ENCODE measurements around the gene DUSP2.

The DUSP2 gene

GRCh38 chr2:96145036-96145847 is at the start of gene DUSP2:
Gene DUSP2, minus strand, starts transcription at chr2:96145440. Its CDS starts 86 bp downstream, at chr2:96145354.
- peak; percentile 92 for DNase-seq

GRCh38 chr2:96191937-96192670 is 46.9 kb upstream of the DUSP2 start:
- no peak for DNase-seq

- DNase-seq, result no peak
Observed at GRCh38 chr2:96188821-96189526, 43.7 kb upstream of the DUSP2 start.

- DNase-seq, result no peak
Observed at GRCh38 chr2:96186562-96186961, 41.3 kb upstream of the DUSP2 start.

- DNase-seq, result no peak
Observed at GRCh38 chr2:96185516-96185915, 40.3 kb upstream of the DUSP2 start.

- no peak for DNase-seq
Observed at GRCh38 chr2:96184989-96185388, 39.7 kb upstream of the DUSP2 start.

GRCh38 chr2:96184188-96184587 is 38.9 kb upstream of the DUSP2 start:
- no peak for DNase-seq

GRCh38 chr2:96181529-96181928 is 36.3 kb upstream of the DUSP2 start:
- no peak for DNase-seq

- no peak for DNase-seq
Observed at GRCh38 chr2:96180521-96180920, 35.3 kb upstream of the DUSP2 start.

GRCh38 chr2:96180002-96180401 is 34.8 kb upstream of the DUSP2 start:
- DNase-seq, result no peak

- no peak for DNase-seq
Observed at GRCh38 chr2:96176661-96177060, 31.4 kb upstream of the DUSP2 start.

GRCh38 chr2:96175951-96176350 is 30.7 kb upstream of the DUSP2 start:
- no peak for DNase-seq

- peak; percentile 85 for DNase-seq
Observed at GRCh38 chr2:96174251-96175144, 29.3 kb upstream of the DUSP2 start.

GRCh38 chr2:96171831-96172230 is 26.6 kb upstream of the DUSP2 start:
- no peak for DNase-seq

- no peak for DNase-seq
Observed at GRCh38 chr2:96170626-96171025, 25.4 kb upstream of the DUSP2 start.

- no peak for DNase-seq
Observed at GRCh38 chr2:96169868-96170507, 24.7 kb upstream of the DUSP2 start.

- DNase-seq, result no peak
Observed at GRCh38 chr2:96167407-96168013, 22.3 kb upstream of the DUSP2 start.

- DNase-seq, result peak; percentile 42
Observed at GRCh38 chr2:96164459-96165184, 19.4 kb upstream of the DUSP2 start.

GRCh38 chr2:96163768-96164429 is 18.7 kb upstream of the DUSP2 start:
- DNase-seq, result peak; percentile 86

GRCh38 chr2:96163415-96163767 is 18.2 kb upstream of the DUSP2 start:
- no peak for DNase-seq

Measured in activated naive CD4-positive, alpha-beta T cell treated with anti-CD3 and anti-CD28 coated beads, Interleukin-2, amount 50 U/mL, for 16 hours (primary cell).